Fibroblast of skin of scalp (primary cell): ENCODE measurements around the gene TRMT61A.

ENCODE experiments used
- DNase-seq: peaks from one replicate; pipeline ENCODE4 v3.0.0-alpha.2; 2013

Gene TRMT61A

DNA sequence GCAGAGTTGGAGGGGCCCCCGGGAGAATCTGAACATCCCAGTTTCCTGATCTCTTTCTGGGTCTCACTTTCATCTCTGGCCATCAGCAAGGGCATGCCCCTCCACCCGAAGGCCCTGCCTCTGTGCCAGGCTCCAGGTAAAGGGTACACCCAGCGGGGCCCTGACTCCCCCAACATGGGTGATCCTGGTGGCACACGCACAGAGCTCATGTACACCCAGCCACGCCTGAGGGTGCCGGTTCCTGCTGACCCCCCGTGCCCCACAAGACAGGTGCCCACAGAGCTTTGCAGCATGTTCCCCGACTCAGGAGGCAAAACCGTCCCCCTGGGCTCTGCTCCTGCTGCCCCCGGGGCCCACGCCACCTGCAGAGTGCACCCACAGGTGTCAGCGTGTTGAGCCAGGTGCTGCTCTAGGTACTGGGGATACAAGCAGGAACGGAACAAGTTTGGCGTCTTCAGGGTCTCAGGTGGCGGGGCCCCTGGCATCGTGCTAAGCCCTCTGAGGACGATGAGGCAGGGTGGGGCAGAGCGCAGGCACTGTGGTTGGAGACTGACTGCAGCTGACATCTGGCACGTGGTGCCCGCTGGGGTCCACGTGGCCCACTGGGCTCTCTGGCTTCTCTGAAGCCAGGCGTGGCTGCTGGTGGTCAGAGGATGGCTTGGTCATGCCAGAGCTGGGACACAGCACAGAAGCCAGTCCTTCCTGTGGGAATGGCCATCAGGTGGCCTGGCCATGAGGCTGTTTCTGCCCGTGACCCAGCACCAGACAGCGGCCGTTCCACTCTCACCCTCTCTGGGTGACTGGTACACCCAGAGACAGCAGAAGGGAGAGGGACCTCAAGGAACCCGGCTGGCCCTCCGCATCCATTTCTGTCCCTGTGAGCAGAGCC lies 19.7 kb downstream of the TRMT61A start:
- DNase-seq = no peak

DNA sequence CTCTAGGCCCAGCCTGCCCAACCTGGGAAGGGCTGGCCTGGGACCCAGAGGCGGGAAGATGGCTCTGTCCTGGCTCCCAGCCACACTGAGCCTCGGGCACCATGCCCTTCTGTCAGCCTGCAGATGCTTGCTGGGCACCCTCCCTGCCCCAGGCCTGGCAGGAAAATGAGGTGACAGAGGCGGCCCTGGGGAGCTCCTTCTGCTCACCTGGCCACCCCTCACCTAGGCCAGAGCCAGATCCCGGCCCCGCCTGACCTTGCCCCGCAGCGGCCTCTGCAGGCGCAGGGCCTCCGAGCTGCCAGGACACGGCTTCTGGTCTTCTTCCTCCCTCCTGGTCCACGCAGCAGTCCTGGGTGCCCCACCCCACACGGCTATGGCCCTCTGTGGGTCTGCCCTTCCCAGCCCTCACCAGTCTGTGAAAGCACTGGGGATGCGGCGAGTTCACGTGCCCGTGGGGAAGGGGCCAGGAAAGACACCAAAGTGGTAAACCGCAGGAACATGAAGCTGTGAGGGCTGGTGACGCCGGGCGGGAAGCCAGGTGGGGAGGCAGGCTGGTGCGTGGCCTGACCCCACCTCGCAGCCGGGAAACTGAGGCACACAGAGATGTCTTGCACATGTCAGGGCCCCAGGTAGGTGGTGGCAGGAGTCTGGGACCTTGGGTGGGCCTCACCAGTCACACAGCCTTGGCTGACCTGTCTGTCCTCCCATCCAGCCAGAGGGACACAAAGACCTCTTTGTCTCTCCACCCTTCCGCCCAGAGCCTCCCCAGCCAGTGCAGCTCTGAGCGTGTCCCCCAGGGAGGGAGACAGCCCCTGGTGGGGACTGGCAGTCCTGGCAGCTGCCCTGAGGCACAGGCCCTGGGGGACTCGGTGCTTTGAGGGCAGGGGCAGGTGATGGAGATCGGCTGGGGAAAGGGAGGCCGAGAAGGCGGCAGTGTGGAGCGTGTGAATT lies 20.6 kb downstream of the TRMT61A start:
- DNase-seq = no peak

DNA sequence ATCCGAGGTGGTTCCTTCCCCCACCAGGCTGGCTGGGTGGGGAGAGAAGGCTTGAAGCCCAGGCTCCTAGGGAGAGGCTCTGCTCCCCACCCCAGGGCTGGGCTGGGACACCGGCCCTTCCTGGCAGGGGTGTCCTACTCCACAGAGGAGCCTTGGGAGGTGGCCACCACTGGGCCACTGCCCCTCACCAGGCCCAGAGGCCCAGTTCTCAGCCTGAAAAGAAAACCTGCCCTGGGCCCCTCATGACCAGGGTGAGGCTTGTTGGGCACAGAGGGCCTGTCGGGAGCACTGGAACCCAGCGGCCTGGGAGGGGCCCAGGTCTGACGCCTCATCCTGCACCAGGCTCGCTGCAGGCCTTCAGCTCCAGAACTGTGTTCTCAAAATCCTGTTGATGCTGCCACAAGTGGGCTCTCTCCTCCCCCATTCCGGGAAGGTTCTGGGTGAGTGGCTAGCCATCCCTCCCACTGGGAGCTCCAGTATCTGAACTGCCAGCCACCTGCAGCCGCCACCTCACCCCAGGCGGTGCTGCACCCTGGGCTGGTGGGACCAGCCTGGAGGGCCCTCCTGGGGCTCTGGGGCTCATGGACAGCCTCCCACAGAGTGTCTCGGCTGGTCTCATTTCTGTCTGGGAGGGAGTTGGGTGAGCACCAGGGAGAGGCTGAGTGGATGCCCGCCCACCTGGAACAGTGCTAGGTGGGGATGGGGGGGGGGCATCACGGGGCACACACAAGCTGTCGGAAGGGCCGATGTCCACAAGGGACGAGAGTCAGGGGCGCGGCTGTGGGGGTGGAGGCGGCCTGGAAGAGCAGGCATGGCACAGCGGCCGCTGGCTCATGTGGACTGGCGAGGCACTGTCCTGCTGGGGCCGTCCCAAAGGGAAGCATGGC lies 21.7 kb downstream of the TRMT61A start:
- no peak for DNase-seq

GRCh38 chr14:103551338-103551762 lies 22.4 kb downstream of the TRMT61A start:
- no peak for DNase-seq

GRCh38 chr14:103552011-103552845 lies 23.2 kb downstream of the TRMT61A start:
- DNase-seq = peak; percentile 41

DNA sequence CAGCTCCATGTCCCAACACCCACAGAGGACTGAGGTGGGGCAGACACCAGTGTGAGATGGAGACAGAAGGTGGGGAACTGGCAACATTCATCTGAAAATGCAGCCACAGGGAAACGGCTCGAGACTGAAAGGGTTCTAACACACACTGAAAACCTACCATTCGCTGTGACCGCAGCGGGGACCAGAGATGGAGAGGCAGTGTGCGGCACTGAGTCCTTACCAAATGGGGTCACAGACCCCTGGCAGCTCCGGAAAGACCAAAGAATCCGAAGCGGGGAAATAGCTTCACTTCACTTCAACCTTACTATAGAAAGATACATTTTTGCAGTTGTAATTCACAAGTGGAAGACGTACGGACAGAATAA lies 23.8 kb downstream of the TRMT61A start:
- DNase-seq = no peak

DNA sequence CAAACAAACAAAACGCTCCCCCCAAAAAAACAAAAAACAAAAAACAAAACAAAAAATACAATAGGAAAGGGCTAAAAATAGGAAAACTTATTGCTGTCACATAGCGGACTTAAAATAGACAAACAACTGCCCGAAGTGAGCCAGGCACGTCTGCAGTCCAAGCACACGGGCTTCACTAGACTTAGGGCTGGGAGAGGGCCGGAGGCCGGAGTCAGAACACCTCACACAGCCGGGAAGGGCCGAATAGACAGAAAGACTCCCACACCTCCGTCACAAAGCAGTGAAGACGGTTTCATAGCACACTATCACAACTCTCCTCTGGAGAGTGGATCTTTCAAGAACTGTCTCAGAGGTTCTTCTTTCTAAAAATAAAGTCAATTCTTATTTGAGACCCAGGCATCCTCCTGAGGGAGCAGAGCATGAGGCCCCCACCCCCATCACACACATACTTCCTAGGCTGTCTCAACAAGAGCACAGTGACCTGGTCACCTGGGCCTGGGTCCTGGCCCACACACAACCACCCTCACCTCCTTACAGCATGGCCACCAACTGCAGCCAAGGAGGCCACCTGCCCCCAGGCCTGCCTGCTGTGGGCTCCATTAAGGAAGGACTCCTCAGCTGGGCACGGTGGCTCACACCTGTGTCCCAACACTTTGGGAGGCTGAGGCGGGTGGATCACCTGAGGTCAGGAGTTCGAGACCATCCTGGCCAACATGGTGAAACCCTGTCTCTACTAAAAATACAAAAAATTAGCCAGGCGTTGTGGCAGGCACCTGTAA lies 26.8 kb downstream of the TRMT61A start:
- DNase-seq = no peak

DNA sequence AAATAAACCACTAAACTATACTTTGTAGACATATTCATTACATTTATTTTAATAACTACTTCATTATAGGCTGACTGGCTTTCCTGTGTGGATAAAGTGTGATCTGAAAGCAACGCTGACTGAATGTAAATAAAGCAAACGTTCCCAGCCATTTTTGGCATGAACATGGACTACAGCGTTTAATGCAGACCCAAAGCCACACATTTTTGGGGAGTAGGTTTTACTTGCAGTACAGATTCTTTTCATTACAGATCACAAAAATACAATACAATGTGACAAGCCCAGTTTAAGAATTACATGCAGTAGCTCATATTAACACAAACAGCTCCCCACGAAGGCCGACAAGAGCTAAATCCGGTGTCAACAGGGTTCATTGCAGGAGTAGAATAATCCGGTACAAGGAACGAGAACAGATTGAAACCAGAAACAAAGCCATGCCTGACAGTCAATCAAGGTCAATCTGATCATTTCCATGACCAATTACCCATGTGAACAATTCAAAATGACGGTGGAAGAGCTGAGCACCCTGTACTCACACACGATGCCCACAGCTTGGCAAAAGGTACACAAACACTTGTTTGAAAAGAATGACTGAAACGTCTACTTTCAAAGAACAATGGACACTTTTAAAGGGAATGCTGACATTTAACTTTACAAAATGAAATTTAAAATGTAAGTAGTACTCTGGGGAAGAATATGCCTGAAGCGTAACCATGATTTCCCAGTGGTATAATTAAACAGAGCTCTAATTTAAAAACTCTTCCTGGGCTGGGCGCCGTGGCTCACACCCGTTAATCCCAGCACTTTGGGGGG lies 28.2 kb downstream of the TRMT61A start:
- no peak for DNase-seq

DNA sequence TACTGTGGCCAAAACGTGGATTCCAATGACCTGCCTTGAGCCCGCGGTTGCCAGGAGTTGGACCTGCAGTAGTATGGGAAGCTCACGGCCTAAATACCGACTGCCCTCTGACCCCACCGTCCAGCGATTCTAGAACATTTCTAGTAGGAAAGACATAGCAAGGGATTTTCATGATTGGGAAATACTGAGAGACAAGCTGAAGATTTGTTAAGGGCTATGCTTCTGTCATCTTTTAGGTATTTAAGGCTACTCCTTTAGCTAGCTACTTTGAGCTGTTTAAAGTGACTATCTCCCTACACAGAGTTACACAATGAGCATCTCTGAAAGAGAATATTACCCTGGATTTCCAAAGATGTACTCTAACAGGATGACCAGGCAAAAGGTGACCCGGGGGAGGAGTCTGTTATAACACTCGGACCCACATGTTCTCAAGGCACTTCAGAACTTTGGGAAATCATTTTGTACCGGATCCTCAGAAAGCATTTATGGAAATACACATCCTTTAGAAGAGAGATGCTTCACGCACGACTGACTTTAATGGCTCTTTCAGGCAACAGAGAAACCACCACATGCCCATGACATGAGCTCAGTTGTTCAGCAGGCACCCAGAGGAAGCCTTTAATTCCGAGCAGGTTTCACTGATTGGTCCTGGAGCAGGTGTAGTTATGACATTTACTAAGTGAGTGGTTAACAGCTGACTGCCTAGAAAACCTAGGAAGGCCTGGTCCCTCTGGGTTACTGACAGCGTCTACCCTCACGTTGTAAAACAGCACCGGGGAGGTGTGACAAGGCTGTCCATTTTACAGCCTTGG lies 29.3 kb downstream of the TRMT61A start:
- no peak for DNase-seq

- DNase-seq = no peak
Observed at GRCh38 chr14:103559766-103560165, 30.8 kb downstream of the TRMT61A start.

DNA sequence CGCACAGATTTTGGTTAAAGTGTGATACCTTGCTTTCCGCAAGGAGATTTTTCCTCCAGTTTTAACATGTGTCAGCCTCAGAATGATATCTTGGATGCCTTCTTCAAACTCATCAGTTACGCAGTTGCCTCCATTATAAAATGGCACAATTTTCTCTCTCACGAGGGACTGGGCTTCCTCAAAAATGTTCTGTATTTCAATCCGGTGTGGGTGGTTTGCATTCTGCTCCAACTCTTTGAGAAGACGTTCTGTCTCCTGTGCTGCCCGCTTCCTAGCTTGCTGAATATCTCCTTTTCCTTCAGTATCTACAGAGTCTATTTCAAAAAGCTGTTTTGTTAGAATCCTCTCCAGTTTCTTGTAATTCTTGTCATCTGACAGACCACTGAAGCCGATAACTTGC lies 31.7 kb downstream of the TRMT61A start:
- no peak for DNase-seq

DNA sequence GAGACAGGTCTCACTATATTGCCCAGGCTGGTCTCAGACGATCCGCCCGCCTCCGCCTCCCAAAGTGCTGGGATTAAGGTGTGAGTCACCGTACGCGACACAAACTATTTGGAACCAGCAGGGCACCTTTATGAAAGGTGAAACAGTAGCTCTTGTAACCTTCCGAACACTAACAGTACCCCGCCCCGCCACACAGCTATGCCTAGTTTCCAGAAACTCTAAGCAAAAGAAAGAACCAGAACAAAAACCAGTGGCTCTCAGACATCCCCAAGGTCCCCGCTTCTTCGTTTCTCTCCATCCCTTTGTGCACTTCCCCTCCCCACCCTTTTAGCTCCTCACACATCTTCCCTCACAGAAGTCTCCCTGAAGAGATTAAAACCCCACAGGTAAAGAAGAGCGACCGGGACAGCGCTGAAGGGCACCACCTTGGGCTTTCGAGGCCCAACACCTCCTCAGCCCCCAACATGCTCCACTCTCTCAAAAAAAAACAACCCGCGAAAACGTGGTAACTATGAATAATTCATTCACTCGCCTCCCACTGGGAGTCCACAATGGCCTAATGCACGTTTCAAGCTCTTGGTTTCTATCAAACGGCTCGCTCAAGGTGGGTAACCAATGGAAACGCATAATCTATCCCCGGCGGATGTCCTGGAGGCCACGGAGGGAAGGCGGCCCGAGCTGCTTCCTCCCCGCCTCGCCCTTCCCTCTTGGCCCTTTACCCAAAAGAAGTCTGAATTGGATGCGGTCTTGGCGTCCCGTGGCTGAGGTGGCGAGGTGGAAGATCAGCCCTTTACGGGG lies 32.6 kb downstream of the TRMT61A start:
- DNase-seq = peak; percentile 29

- peak; percentile 41 for DNase-seq
Observed at GRCh38 chr14:103562179-103562428, 33.1 kb downstream of the TRMT61A start.

DNA sequence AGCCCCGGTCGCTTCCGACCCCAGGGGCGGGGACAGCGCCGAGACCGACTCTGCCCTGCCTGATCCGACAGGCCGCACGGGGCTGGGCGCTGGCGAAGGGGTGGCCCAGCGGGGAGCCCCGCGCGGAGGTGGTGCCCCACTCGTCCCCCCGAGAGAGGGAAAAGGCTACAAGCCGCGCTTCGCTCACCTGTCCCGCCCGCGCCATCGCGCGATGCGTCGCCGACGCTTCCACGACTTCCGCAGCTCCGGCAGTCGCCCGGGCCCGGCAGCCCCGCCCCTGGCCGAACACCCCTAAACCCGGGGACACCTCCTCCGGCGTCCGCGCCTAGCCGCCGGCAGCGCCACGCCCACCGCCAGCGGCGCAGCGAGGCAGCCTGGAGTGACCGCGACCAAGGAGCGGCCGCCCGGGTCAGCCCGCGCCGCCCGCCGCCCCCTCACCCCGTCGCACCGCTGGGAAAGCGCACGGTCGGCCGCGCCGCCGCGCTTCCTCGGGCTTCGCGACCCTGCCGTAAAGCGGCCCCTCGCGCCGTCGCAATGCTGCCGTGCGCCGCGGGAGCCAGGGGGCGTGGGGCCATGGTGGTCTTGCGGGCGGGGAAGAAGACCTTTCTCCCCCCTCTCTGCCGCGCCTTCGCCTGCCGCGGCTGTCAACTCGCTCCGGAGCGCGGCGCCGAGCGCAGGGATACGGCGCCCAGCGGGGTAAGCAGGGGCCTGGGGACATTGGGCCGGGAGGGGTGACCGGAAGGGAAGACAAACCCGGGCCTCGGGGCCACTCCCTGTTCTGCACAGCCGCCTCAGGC lies 33.6 kb downstream of the TRMT61A start, which contains the start of the genes BAG5 and COA8:
BAG5 (minus strand) TSS at position 229 of the 797 bp plus-strand sequence. CDS start 1,493 bp downstream, outside the sequence.
COA8 (plus strand) TSS at position 532 of the 797 bp plus-strand sequence; CDS start at position 574, 42 bp downstream.
- DNase-seq = peak; percentile 84

- DNase-seq = no peak
Observed at GRCh38 chr14:103563226-103563620, 34.2 kb downstream of the TRMT61A start.

- no peak for DNase-seq
Observed at GRCh38 chr14:103563844-103564505, 35.0 kb downstream of the TRMT61A start.

DNA sequence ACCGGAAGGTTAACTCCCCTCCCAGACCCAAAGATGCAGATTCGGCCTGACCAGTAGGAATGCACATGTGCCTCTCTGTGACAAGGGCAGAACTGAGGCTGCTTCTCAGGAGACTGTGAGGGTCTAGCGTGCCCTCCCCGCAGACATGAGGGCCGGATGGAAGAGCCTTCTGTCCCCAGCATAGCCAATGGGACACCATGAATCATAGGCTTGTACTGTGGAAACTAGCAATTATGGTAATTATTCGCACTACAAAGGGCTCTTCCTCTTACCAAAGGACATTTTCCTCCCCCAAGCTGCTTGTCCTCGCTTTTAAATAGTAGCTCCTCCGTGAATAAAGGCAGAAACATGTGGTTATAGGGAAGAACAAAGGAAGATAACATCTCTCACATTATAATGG lies 40.0 kb downstream of the TRMT61A start:
- DNase-seq = no peak
